Measurements from ENCODE around the gene CXCL11.
"Not testable (repeated sequence)": the region's sequence is repeated elsewhere in the genome, so short reads cannot be mapped to it uniquely, and the experiment has no call there.

The CXCL11 gene

GRCh38 chr4:76042241-76042998, 6.5 kb upstream of the CXCL11 start:
- not testable (repeated sequence) for DNase-seq (ENCODE audit: low spot score)

GRCh38 chr4:76036855-76037254, 985 bp upstream of the CXCL11 start:
- DNase-seq (ENCODE audit: low spot score) = no peak

- no peak for DNase-seq (ENCODE audit: low spot score)
Measured at GRCh38 chr4:76035141-76035540, 729 bp downstream of the CXCL11 start.

GRCh38 chr4:76029300-76029699, 6.6 kb downstream of the CXCL11 start:
- no peak for DNase-seq (ENCODE audit: low spot score)

- no peak for DNase-seq (ENCODE audit: low spot score)
Measured at GRCh38 chr4:76028350-76028765, 7.5 kb downstream of the CXCL11 start.

GRCh38 chr4:76024065-76024464, 11.8 kb downstream of the CXCL11 start:
- DNase-seq (ENCODE audit: low spot score) = no peak

- DNase-seq (ENCODE audit: low spot score) = no peak
Measured at GRCh38 chr4:76023389-76023788, 12.5 kb downstream of the CXCL11 start, which contains the start of gene CXCL10. Gene CXCL10, minus strand, starts transcription at chr4:76023497. Its CDS starts 66 bp downstream, at chr4:76023431.

- DNase-seq (ENCODE audit: low spot score) = no peak
Measured at GRCh38 chr4:76022677-76023076, 13.2 kb downstream of the CXCL11 start.

GRCh38 chr4:76022031-76022430, 13.8 kb downstream of the CXCL11 start:
- no peak for DNase-seq (ENCODE audit: low spot score)

- DNase-seq (ENCODE audit: low spot score) = no peak
Measured at GRCh38 chr4:76017056-76017686, 18.7 kb downstream of the CXCL11 start.

- DNase-seq (ENCODE audit: low spot score) = no peak
Measured at GRCh38 chr4:76016393-76016792, 19.5 kb downstream of the CXCL11 start.

- no peak for DNase-seq (ENCODE audit: low spot score)
Measured at GRCh38 chr4:76013540-76013939, 22.3 kb downstream of the CXCL11 start.

- no peak for DNase-seq (ENCODE audit: low spot score)
Measured at GRCh38 chr4:76012388-76012801, 23.5 kb downstream of the CXCL11 start.

GRCh38 chr4:76011700-76012387, 24.0 kb downstream of the CXCL11 start:
- no peak for DNase-seq (ENCODE audit: low spot score)

GRCh38 chr4:76011018-76011670, 24.7 kb downstream of the CXCL11 start:
- DNase-seq (ENCODE audit: low spot score) = no peak

- DNase-seq (ENCODE audit: low spot score) = no peak
Measured at GRCh38 chr4:76010576-76010975, 25.3 kb downstream of the CXCL11 start.

GRCh38 chr4:76009311-76009710, 26.6 kb downstream of the CXCL11 start:
- no peak for DNase-seq (ENCODE audit: low spot score)

- DNase-seq (ENCODE audit: low spot score) = no peak
Measured at GRCh38 chr4:76007089-76007862, 28.6 kb downstream of the CXCL11 start, which contains the start of gene CXCL9. Gene CXCL9, minus strand, starts transcription at chr4:76007509. Its CDS starts 60 bp downstream, at chr4:76007449.

GRCh38 chr4:76003620-76004019, 32.2 kb downstream of the CXCL11 start:
- no peak for DNase-seq (ENCODE audit: low spot score)

- no peak for DNase-seq (ENCODE audit: low spot score)
Measured at GRCh38 chr4:76003035-76003434, 32.8 kb downstream of the CXCL11 start.

- DNase-seq (ENCODE audit: low spot score) = no peak
Measured at GRCh38 chr4:76002176-76002575, 33.7 kb downstream of the CXCL11 start.

GRCh38 chr4:76001700-76002099, 34.2 kb downstream of the CXCL11 start:
- DNase-seq (ENCODE audit: low spot score) = no peak

All from ecto neural progenitor cell (in vitro differentiated cells).